Activated T-cell treated with anti-CD3 and anti-CD28 coated beads, Interleukin-2, amount 50 U/mL, for 48 hours (primary cell): ENCODE measurements around the gene UNKL.
A peak's percentile ranks its signal among the peaks of the same experiment; 100 is the strongest.
"Not testable (repeated sequence)": the region's sequence is repeated elsewhere in the genome, so short reads cannot be mapped to it uniquely, and the experiment has no call there.

Source experiments
- DNase-seq, 2 experiments: peaks; one replicate each; pipeline ENCODE4 v3.0.0-alpha.2; 2020

UNKL gene

DNA sequence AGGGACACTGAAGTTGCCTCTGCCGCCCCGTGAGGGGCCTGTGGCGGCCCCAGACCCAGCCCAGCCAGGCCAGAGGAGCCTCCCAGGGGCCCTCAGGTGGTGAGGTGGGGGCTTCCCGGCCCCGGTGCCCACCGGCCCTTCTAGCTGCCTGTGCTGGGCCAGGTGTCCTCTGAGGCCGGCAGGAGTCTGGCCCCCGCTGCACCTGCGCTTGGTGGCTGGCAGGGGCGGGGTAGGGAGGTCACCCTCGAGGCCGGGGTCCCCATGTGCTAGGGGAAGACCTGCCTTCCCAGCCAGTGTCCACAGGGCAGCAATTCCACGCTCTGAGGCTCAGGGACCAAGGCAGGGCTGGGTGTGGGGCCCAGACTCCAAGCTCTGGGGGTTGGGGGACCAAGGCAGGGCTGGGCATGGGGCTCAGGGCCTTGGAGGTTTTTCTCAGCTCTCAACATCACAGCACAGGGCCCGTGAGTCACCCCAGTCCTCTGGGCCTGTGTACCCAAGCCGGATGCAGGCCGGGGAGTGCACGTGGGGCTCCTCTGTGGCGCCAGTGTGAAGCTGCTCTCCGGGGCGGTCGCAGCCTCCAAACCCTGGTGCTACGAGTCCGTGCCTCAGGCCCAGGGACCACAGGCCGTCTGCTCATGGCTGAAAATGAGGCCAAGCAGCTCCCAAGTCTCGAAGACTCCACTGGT, 31.2 kb upstream of the UNKL start:
- no peak for DNase-seq

DNA sequence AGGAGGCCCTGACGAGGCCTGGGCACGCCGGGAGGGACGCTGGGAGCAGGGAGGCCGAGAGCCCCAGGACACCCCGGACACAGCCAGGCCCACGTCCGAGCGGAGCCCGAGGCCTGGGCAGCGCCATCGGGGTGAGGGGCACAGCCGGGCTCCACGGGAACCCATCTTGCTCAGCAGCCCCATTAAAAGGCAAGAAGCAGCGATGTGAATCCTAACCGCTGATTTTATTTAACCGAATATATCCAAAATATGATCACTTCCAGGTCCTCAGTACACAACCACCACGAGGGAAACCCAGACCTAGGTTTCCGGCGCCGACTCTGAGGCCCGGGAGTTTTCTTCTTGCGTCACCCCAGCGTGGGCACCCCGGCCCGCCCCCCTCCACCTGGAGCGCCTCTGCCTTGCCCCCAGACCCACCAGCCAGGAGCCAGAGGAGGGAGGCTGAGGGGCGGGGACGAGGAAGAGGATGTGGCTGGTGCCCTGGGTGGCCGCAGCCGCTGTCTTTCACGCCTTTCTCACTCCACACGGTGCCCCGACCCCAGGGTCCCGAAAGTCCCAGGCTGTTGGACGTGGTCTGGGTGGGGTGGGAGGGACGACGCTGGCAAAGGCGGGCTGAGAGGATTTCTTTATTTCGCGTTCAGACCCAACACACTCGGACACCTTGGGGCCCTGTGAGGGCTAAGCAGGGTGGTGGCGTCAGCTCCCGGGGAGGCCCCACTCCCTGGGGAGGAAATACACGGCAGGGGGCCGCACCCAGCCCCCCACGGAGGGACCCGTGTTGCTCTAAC, 30.4 kb upstream of the UNKL start:
- DNase-seq = no peak

DNA sequence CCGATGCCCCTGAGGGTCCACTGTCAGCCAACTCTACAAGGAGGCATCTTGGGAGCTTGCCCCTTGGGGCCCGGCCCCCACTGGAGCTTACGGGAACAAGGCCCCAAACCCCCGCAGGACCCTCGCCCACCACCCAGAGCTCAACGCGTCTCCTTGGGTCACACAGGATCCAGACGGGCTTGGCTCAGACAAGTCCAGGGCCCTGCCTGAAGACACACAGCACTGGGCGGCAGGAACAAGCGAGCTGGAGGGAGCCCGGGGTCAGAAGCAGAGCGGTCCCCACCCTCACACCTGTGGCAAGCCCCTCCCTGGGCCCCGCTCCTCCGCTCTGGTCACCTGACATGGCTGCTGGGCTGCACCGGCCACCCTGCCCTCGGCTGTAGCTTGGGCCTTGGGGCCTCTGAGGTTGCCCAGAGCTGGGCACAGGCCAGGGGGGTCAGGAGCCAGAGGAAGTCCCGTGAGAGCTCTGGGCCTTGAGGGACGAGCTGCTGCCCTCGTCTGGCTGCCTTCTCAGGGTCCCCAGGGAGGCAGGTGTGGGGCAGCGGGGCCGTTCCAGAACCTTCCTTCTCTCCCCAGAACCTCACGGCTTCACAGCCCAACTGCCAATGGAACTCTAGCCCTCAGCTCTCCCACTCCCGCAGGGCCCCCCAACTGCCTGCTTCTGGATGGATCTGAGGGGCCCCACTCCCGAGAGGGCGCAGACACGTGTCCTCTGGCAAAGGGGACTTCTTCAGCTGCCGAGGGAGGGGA, 29.7 kb upstream of the UNKL start, which contains the start of gene CCDC154:
Gene CCDC154, minus strand, starts transcription at position 577 of the 750 bp plus-strand sequence. Its CDS starts 234 bp downstream, at position 343.
- no peak for DNase-seq

DNA sequence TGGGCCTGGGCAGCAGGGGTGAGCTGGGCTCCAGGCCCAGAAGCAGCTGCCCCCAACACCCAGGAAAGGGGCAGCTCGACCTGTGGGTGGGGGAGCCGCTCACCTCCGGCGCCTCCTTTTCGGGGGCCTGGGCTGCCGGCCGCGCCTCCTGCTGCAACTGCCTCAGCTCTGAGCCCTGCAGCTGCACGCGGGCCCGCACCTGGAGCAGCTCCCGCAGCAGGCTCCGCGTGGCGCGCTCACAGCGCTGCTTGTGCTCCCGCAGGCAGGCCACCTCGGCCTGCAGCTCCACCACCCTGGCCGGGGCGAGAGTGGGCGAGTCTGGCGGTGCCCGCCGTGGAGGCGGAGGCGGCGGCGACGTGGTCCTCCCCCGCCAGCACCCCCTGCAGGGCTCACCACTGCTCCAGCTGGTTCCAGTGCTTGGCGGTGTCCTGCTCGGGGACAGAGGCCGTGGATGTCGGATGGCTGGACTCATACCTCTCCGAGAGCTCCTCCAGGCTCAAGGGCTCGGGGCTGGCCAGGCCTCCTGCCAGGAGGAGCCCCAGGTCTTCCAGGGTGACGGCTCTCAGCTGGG, 29.0 kb upstream of the UNKL start:
- DNase-seq = no peak

DNA sequence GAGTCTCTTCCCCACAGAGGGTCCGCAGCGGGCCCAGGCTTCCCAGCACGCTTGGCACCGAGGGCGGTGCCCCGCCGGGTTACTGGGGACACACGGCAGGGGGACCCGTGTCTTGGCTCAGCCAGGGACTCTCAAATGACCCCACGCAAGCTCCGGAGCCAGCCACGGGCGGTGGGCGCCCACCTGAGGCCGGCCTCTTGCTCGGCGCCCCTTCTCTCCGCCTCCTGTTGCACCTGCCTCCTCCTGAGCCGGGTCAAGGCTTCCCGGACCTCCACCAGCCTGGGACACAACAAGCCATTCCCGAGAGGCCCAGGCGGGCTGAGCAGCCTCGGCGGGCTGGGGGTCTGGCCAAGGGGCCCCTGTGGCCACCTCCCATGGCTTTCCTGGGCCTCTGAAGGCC, 28.2 kb upstream of the UNKL start:
- DNase-seq = no peak

DNA sequence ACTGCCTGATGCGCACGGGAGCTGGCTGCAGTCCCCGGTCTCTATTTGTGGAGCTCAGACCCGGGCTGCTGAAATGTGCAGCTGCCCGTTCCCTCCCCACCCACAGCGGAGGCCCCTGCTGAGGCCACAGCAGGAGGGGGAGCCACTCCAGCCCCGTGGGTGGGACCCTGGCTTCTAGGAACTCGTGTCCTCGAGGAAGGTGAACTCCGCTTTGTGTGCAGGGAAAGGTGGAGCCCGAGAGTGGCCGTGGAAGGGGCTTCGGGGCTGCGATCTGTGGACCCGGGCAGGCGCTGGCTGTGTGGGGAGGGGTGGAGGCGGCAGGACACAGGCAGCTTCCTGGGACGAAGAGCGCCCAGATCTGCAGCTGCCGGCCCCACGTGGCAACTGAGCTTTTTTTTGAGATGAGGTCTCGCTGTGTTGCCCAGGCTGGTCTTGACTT, 26.9 kb upstream of the UNKL start:
- DNase-seq = no peak

DNA sequence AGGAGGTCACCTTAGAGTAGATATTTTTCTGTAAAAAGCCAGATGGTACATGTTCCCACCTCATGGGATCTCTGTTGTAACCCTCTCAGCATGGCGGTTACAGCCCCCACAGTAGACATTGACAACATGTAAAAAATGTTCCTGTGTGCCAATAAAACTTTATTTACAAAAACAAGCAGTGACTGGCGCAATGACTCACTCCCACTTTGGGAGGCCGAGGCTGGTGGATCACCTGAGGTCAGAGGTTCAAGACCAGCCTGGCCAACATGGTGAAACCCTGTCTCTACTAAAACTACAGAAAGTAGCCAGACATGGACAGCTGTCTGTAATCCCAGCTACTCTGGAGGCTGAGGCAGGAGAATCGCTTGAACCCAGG, 25.2 kb upstream of the UNKL start:
- DNase-seq = not testable (repeated sequence)

DNA sequence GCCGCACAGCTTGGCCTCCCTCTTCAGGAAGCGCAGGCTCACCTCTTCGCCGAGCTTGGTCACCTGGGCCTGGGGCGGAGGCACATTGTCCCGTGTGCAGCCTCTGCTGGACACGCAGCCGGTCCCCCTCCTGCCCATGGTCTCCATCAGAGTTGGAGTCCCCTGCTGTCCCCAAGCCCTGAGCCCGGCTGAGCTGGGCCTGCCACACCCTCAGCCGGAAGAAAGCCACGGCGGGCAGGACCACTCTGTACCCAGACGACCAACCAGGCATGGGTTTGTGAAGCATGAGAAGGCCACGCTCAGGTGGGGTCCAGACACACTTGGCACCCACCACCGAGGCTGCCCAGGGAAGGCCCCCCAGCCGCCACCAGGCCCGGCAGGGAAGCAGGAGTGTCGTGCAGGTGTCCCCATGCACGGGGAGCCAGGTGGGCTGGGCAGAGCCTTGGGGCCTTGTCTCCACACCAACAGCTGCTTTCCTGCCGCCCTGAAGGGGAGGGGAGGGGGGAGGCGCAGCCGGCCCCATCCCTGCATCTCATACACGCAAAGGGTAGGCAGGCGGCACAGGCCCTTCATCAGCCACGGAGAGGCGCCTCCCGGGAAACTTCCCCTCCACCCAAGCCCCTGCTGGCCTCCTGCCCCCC, 24.7 kb upstream of the UNKL start:
- no peak for DNase-seq

DNA sequence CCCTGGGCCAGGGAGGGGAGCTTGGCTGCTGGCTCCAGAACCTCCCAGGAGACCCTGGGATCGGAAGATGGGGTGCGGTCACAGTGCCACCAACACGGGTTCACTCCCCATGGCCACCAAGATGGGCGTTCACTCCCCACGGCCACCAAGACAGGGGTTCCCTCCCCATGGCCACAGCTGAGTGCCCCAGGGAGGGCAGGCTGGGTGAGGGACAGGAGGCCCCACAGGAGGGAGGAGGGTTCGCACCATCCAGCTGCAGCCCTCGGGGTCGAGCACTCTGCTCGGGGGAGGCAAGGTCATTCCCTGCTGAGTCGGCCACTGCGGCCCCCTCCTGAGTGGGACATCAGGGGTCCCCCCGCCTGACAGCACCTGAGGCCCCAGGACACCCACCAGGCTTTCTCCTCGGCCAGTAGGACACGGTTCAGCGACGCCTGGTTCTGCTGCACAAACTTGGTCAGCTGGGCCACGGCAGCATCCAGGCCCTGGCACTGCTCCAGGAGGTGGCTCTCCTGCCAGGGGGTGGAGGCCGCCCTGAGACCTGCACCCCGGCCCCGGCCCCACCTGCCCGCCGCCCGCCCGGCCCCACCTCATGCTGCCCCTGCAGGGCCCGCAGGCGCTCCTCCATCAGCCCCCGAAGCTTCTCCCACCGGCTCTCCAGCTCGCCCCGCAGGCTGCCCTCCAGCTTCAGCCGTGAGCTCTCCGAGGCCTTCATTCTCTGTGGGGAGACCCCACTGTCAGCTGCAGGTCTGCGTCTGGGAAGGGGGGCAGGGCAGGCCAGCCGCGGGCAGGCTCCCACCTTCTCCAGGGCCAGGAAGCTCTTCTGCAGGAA, 23.9 kb upstream of the UNKL start:
- no peak for DNase-seq

DNA sequence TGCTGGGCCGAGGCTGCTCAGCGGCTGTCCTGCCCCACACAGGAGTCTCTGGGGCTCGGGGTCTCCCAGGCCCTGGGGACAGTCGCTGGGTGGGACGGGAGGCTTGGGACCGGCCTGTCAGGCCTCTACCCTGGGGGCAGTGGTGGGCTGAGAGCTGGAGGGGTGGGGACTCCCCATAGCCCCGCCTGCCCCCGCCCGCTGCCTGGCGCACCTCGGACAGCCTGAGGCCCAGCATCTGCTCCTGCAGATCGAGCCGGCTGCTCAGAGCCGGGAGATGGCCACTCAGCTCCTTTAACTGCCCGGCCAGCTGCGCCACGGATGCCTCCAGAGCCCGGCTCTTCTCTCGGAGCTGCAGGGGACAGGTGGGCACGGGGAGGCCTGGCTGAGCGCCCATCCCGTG, 23.1 kb upstream of the UNKL start:
- DNase-seq = no peak

DNA sequence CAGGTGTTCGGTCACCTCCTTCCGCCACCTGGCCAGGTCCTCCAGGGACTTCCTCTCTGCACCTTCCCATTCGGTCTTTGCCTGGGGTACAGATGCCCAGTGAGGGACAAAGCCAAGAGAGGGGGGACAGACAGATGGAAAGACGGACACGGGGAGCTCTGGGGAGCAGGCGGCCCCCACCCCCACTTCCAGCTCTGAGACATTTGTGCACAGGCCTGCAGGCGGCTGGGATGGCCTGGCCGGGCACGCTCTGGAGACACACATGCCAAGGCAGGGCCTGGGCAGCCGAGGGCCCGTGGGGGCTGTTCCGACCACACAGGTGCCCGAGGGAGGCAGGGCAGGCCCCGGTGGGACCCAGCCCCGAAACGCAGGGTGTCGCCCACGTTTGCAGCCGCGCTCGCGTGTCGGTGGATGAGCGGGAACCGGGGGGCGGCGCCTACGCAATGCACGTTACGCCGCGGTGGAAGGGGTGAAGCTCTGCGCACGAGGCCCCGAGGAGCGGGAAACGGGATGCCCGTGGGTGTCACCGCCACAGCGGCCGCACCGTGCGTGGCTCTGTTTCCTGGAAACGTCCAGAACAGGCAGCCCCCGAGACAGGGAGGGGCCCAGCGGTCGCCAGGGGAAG, 22.3 kb upstream of the UNKL start:
- no peak for DNase-seq

DNA sequence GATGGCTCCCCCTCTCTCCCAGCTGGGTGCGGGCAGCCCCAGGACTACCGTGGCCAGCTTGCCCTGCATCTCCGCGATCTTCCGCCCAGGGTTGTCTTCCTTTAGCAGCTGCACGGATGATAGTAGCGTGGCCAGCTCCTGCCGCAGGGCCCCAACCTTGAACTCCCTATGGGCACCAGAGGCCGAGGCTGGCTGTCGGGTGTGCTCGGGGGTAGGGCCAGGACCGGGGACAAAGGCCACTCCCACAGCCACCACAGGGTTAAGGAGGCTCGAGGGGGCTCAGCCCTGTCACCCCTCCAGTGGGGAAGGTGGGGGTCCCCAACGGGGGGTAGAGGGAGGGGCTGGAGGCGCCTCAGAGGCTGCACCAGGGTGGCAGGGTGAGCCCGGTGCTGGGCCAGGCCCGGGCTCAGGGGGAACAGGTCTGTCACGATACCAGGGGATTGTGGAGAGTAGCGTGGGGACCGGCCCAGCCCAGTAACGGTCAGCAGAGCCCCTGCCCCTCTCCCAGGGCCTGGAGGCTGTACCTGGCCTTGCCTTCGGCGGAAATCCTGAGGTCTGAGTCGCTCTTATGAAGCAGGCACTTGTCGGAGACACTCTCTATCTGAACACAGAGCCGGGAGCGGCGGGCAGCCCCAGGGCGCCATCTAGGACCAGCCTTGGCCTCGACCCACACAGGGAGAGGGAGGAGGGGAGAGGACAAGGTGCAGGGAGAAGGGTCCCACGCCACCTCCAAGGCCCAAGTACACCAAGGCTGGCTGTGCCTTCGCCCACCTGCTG, 21.6 kb upstream of the UNKL start:
- no peak for DNase-seq

DNA sequence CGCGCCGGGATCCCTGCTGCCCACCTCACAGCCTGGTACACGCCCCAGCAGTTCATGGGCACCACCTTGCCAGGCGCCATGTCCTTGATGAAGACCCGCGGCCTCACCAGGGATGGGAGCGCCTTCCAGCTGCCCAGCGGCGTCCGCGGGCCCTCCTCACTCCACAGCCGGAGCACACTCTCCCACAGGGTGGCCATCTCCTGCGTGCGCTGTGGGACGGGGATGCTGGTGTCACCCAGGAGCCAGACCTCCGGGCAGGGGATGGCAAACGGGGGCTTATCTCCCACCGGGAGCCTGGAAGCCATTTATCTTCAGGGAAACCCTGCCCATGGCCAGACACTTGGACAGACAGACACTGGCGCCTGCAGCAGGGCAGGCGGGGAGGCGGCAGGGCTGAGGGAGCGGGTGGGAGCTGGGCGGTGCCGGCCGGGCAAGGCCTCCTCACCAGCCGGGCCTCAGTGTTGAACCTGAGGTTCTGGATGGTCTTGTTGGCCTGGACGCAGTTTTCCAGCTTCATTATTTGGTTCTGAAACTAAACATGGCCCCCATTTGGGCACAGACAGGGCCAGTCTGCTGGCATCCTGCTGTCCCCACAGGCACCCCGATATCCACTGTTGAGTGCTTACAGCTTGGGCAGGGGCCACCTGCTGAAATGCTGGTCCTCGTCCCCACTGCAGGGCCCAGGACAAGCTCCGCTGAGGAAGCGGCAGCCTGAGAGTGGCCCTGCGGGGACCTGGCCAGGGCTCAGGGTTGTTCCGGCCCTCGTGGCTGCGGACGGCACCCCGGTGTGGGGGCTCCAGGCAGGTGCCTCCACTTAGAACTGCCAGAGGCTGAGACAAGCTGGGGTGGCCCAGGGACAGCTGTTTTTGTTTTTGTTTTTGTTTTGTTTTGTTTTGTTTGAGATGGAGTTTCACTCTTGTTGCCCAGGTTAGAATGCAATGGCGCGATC, 20.4 kb upstream of the UNKL start:
- no peak for DNase-seq

DNA sequence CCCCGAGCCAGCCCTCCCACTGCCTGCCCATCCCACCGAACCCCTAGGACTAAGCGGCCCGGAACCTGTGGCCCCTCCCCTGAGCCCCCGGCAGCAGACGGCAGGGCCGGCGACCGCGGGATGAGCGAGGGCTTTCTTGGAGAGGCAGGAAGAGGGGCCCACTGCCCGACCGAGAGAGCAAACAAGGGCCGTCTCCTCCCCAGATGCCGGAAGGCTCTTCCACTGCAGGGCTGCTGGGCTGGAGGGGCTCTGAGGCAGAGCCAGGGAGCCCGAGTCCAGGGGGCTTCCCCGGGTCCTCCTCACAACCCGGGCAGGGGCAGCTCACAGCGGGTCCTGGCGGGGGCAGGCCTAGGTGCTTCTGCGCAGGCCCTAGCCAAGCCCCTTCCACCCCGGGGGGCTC, 19.3 kb upstream of the UNKL start:
- no peak for DNase-seq

DNA sequence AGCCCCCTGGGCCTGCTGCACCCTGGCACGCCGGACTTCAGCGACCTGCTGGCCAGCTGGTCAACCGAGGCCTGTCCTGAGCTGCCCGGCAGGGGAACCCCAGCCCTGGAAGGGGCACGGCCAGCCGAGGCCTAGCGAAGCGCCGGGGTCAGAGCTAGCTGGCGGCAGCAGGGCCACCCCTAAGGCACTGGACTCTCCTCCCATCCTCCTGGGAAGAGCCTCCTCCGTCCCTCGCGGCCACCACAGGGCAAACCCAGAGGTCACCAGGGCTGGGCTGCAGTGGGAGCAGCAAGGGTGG, 18.7 kb upstream of the UNKL start:
- no peak for DNase-seq

DNA sequence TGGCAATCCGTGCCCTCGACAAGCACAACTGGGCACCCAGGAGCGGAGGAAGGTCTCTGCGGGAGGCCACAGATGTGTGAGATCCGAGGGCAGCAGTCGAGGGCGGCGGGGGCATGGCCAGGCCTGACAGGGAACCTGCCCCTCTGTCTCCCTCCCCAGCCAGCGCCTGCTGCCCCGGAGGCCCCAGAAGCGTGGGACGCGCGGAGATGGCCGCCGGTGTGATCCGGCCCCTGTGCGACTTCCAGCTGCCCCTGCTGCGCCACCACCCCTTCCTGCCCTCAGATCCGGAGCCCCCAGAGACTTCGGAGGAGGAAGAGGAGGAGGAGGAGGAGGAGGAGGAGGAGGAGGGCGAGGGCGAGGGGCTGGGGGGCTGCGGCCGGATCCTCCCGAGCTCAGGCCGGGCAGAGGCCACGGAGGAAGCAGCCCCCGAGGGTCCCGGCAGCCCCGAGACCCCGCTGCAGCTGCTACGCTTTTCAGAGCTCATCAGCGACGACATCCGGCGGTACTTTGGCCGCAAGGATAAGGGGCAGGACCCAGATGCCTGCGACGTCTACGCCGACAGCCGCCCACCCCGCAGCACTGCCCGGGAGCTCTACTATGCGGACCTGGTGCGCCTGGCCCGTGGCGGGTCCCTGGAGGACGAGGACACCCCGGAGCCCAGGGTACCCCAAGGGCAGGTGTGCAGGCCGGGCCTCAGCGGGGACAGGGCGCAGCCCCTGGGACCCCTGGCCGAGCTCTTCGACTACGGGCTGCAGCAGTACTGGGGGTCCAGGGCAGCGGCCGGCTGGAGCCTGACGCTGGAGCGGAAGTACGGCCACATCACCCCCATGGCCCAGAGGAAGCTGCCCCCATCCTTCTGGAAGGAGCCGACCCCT, 18.1 kb upstream of the UNKL start:
- peak; percentile 30 to 35 for DNase-seq

DNA sequence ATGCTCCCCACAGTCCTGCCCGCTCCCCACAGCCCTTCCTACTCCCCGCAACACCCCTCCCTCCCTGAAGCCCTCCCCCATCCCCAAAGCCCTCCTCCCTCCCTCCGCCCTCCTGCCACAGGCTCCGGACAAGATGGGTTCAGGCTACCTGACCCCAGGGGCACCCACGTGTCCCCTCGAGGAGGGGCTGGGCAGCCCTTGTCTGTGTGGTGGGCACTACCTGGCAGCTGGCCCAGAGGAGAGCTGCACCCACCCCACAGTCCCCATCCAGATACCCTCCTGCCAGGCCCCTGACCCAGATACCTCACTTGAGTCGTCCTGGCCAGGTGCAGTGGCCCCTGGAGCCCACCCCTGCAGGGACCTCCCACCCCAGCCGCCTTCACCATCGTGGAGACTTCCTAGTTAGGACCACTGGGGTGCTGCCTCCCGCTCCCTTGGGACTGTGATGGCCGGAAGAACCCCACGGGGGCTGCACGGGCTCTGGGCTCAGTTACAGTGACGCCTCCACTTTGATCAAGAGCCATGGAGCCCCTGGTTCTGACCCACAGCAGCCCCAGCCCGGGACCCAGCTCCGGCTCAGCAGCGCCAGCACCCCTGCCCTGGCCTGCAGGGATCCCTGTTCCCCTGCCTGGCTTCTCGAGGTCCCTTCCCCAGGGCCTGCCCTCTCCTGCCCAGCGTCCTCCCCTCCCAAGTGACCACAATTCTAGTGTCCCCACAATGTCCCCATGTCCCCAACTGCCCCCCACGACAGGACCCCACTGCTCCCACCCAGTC, 17.2 kb upstream of the UNKL start:
- no peak for DNase-seq
